GM12892 (cell line): Measurements from ENCODE around the gene GET4.
"Not testable (repeated sequence)": the region's sequence is repeated elsewhere in the genome, so short reads cannot be mapped to it uniquely, and the experiment has no call there.

Source experiments
- POLR2A ChIP-seq: IDR thresholded peaks from 2 replicates; pipeline ENCODE4 v1.6.1; 2011; ENCODE audit warnings: low read depth, low read length, control low read depth
- POLR2AphosphoS5 ChIP-seq: IDR thresholded peaks from 2 replicates; pipeline ENCODE4 v1.6.1; 2011; ENCODE audit warnings: low read depth, low read length, control low read depth
- TAF1 ChIP-seq: IDR thresholded peaks from 2 replicates; pipeline ENCODE4 v1.6.1; 2011; ENCODE audit warnings: low read depth, mild to moderate bottlenecking, control low read depth, low read length, borderline replicate concordance

- not testable (repeated sequence) for TF ChIP-seq POLR2AphosphoS5, POLR2A, TAF1
Observed at GRCh38 chr7:908591-909357, 32.4 kb downstream of the GET4 start.
